Erythroblast (primary cell): ENCODE results near the gene ABCA12.

Experiments
- DNase-seq, 2 experiments: peaks; one replicate each; lab custom pipeline; 2025; lab: John Stamatoyannopoulos, UW
- GATA1 ChIP-seq: IDR thresholded peaks from 2 replicates; pipeline ENCODE4 v1.6.1; 2011; ENCODE audit warnings: low read depth, mild to moderate bottlenecking, control low read depth, low read length, moderate library complexity
- POLR2A ChIP-seq: IDR thresholded peaks from 2 replicates; pipeline ENCODE4 v1.6.1; 2011; ENCODE audit warnings: mild to moderate bottlenecking, low read length

ABCA12 gene

GRCh38 chr2:215144106-215144875, 5.9 kb upstream of the ABCA12 start:
- TF ChIP-seq GATA1 (no peak), POLR2A (no peak)
- DNase-seq: no peak

- TF ChIP-seq GATA1: no peak
- no peak for TF ChIP-seq POLR2A
- no peak for DNase-seq
Observed at GRCh38 chr2:215143458-215143857, 5.0 kb upstream of the ABCA12 start.

- TF ChIP-seq POLR2A (no peak), GATA1 (no peak)
- DNase-seq: no peak
Observed at GRCh38 chr2:215141706-215142105, 3.3 kb upstream of the ABCA12 start.

GRCh38 chr2:215140166-215140707, 1.8 kb upstream of the ABCA12 start:
- DNase-seq: no peak
- no peak for TF ChIP-seq POLR2A
- TF ChIP-seq GATA1: no peak

- no peak for DNase-seq
- no peak for TF ChIP-seq POLR2A
- no peak for TF ChIP-seq GATA1
Observed at GRCh38 chr2:215137741-215138340, 585 bp downstream of the ABCA12 start.

- TF ChIP-seq GATA1: no peak
- TF ChIP-seq POLR2A: no peak
Observed at GRCh38 chr2:215137329-215137686, 1.1 kb downstream of the ABCA12 start.

GRCh38 chr2:215136669-215137328, 1.6 kb downstream of the ABCA12 start:
- TF ChIP-seq GATA1 (no peak), POLR2A (no peak)
- no peak for DNase-seq

More at GRCh38 chr2:215137329-215137686, 1.1 kb downstream of the ABCA12 start:
- DNase-seq: no peak

- DNase-seq: no peak
- TF ChIP-seq POLR2A: no peak
- TF ChIP-seq GATA1: no peak
Observed at GRCh38 chr2:215120401-215120800, 18.0 kb downstream of the ABCA12 start.

GRCh38 chr2:215119847-215120246, 18.6 kb downstream of the ABCA12 start:
- DNase-seq: no peak
- TF ChIP-seq GATA1 (no peak), POLR2A (no peak)

- TF ChIP-seq POLR2A (no peak), GATA1 (no peak)
- no peak for DNase-seq
Observed at GRCh38 chr2:215110918-215111317, 27.5 kb downstream of the ABCA12 start.

- DNase-seq: no peak
- TF ChIP-seq GATA1 (no peak), POLR2A (no peak)
Observed at GRCh38 chr2:215107216-215108056, 31.0 kb downstream of the ABCA12 start.

- TF ChIP-seq GATA1 (no peak), POLR2A (no peak)
- no peak for DNase-seq
Observed at GRCh38 chr2:215105607-215106354, 32.6 kb downstream of the ABCA12 start.

GRCh38 chr2:215104226-215104625, 34.2 kb downstream of the ABCA12 start:
- no peak for DNase-seq
- TF ChIP-seq GATA1: no peak
- TF ChIP-seq POLR2A: no peak
